PC-9 (cell line): ENCODE results near the gene NAA10.

Source experiments
- CTCF ChIP-seq: fragments of 200-600 bp; sonication (generic); conservative IDR thresholded peaks from 2 replicates; pipeline ENCODE4 v1.6.1; 2017; ENCODE audit warnings: mixed run types, antibody characterized with exemption, mild to moderate bottlenecking, moderate library complexity
- EZH2 ChIP-seq: fragments of 200-600 bp; sonication (generic); IDR thresholded peaks from 2 replicates; pipeline ENCODE4 v1.8.0; 2017; ENCODE audit warnings: antibody characterized with exemption, low read depth

- TF ChIP-seq CTCF (no peak), EZH2 (no peak)
Measured at GRCh38 chrX:153901753-153902140, 33.1 kb downstream of the NAA10 start.
